H9 (cell line): ENCODE measurements around the gene SPTA1. TPM values are rescaled to one million over a fixed set of nuclear protein-coding genes. Genes with fewer than 3 reads are reported as not detected.

ENCODE experiments used
- DNase-seq: peaks from one replicate; pipeline ENCODE4 v3.0.0-alpha.2; 2017
- H2AFZ ChIP-seq: one replicate; pipeline ENCODE4 v1.6.1; 2013; ENCODE audit warnings: mild to moderate bottlenecking, low read length, control low read depth, moderate library complexity
- H2AK5ac ChIP-seq: 2 replicates; pipeline ENCODE4 v1.6.1; 2013; ENCODE audit warnings: low read length, control low read depth, mixed read lengths; ENCODE audit not compliant: insufficient read length
- H2BK120ac ChIP-seq: one replicate; pipeline ENCODE4 v1.6.1; 2013; ENCODE audit warnings: low read depth, mild to moderate bottlenecking, low read length, control low read depth, inconsistent platforms; ENCODE audit not compliant: poor library complexity, severe bottlenecking
- H2BK12ac ChIP-seq: 2 replicates; pipeline ENCODE4 v1.6.1; 2013; ENCODE audit warnings: low read length, control low read depth, mixed read lengths, low read depth; ENCODE audit not compliant: insufficient read length
- H2BK15ac ChIP-seq: 2 replicates; pipeline ENCODE4 v1.6.1; 2013; ENCODE audit warnings: low read depth, low read length, control low read depth
- H2BK20ac ChIP-seq: one replicate; pipeline ENCODE4 v1.6.1; 2013; ENCODE audit warnings: low read depth, mild to moderate bottlenecking, low read length, control low read depth, inconsistent platforms; ENCODE audit not compliant: poor library complexity, severe bottlenecking
- H2BK5ac ChIP-seq: 2 replicates; pipeline ENCODE4 v1.6.1; 2013; ENCODE audit warnings: low read length, control low read depth, mixed read lengths; ENCODE audit not compliant: insufficient read length
- H3K14ac ChIP-seq: 2 replicates; pipeline ENCODE4 v1.6.1; 2013; ENCODE audit warnings: low read length, control low read depth; ENCODE audit not compliant: insufficient read depth
- H3K18ac ChIP-seq: 2 replicates; pipeline ENCODE4 v1.6.1; 2013; ENCODE audit warnings: low read depth, mild to moderate bottlenecking, mixed read lengths, low read length, control low read depth; ENCODE audit not compliant: insufficient read length
- H3K23ac ChIP-seq: 2 replicates; pipeline ENCODE4 v1.6.1; 2013; ENCODE audit warnings: low read length, control low read depth, mixed read lengths, low read depth; ENCODE audit not compliant: insufficient read length
- H3K23me2 ChIP-seq: 2 replicates; pipeline ENCODE4 v1.6.1; 2013; ENCODE audit warnings: low read depth, mild to moderate bottlenecking, mixed read lengths, low read length, control low read depth; ENCODE audit not compliant: insufficient read length, poor library complexity, severe bottlenecking
- H3K27ac ChIP-seq: 2 replicates; pipeline ENCODE4 v1.5.1; 2013; ENCODE audit warnings: low read length, control low read depth, mixed read lengths, low read depth; ENCODE audit not compliant: insufficient read length
- H3K27me3 ChIP-seq: 2 replicates; pipeline ENCODE4 v1.6.1; 2013; ENCODE audit warnings: low read length, control low read depth, inconsistent platforms; ENCODE audit not compliant: insufficient read depth
- H3K4ac ChIP-seq: 2 replicates; pipeline ENCODE4 v1.6.1; 2013; ENCODE audit warnings: low read depth, mild to moderate bottlenecking, control low read depth, inconsistent platforms, low read length, moderate library complexity
- H3K4me1 ChIP-seq: 2 replicates; pipeline ENCODE4 v1.6.1; 2013; ENCODE audit warnings: low read length, control low read depth, inconsistent platforms; ENCODE audit not compliant: insufficient read depth
- H3K4me2 ChIP-seq: 2 replicates; pipeline ENCODE4 v1.6.1; 2013; ENCODE audit warnings: low read length, control low read depth, mixed read lengths; ENCODE audit not compliant: insufficient read length, insufficient read depth
- H3K56ac ChIP-seq: 2 replicates; pipeline ENCODE4 v1.6.1; 2013; ENCODE audit warnings: low read depth, mild to moderate bottlenecking, mixed read lengths, low read length, control low read depth; ENCODE audit not compliant: insufficient read length
- H3K79me1 ChIP-seq: 2 replicates; pipeline ENCODE4 v1.6.1; 2013; ENCODE audit warnings: low read depth, mild to moderate bottlenecking, moderate library complexity, low read length, control low read depth, inconsistent platforms; ENCODE audit not compliant: insufficient read depth, poor library complexity, severe bottlenecking
- H3K79me2 ChIP-seq: 2 replicates; pipeline ENCODE4 v1.6.1; 2013; ENCODE audit warnings: low read length, control low read depth, inconsistent platforms; ENCODE audit not compliant: insufficient read depth
- H3K9ac ChIP-seq: 2 replicates; pipeline ENCODE4 v1.6.1; 2013; ENCODE audit warnings: low read length, control low read depth, mixed read lengths; ENCODE audit not compliant: insufficient read length; ENCODE audit errors: extremely low read depth
- H3K9me3 ChIP-seq: one replicate; pipeline ENCODE4 v1.6.1; 2013; ENCODE audit warnings: low read depth, low read length, inconsistent platforms; ENCODE audit not compliant: control insufficient read depth
- H3T11ph ChIP-seq: one replicate; pipeline ENCODE4 v1.6.1; 2013; ENCODE audit warnings: mild to moderate bottlenecking, low read length, control low read depth, inconsistent platforms
- H4K20me1 ChIP-seq: one replicate; pipeline ENCODE4 v1.6.1; 2013; ENCODE audit not compliant: control insufficient read depth, insufficient read length, insufficient read depth
- H4K5ac ChIP-seq: 2 replicates; pipeline ENCODE4 v1.6.1; 2013; ENCODE audit warnings: low read depth, mild to moderate bottlenecking, mixed read lengths, low read length, control low read depth; ENCODE audit not compliant: insufficient read length
- H4K8ac ChIP-seq: replicated peaks from 2 replicates; pipeline ENCODE4 v1.6.1; 2013; ENCODE audit warnings: low read length, control low read depth, mixed read lengths, low read depth; ENCODE audit not compliant: insufficient read length
- H4K91ac ChIP-seq: 2 replicates; pipeline ENCODE4 v1.6.1; 2013; ENCODE audit warnings: low read depth, mild to moderate bottlenecking, moderate library complexity, mixed read lengths, low read length, control low read depth; ENCODE audit not compliant: insufficient read length
- H3K27ac Mint-ChIP-seq, 3 experiments: 2 replicates in 2 of 3; 3 replicates in 1 of 3; pipeline ENCODE4 v1.8.0; 2020 to 2021; ENCODE audit warnings: mixed read lengths in 3 of 3, mild to moderate bottlenecking in 1 of 3, moderate library complexity in 1 of 3
- H3K27me3 Mint-ChIP-seq: 2 replicates; pipeline ENCODE4 v1.8.0; 2021; ENCODE audit warnings: low read depth, mild to moderate bottlenecking, moderate library complexity, mixed read lengths
- H3K36me3 Mint-ChIP-seq, 3 experiments: 2 replicates in 2 of 3; 3 replicates in 1 of 3; pipeline ENCODE4 v1.8.0; 2020 to 2021; ENCODE audit warnings: low read depth in 3 of 3, mixed read lengths in 3 of 3; ENCODE audit not compliant: insufficient read depth in 1 of 3
- H3K4me1 Mint-ChIP-seq, 2 experiments: 2 replicates each; pipeline ENCODE4 v1.8.0; 2020; ENCODE audit warnings: mixed read lengths in 2 of 2
- H3K4me3 Mint-ChIP-seq, 2 experiments: 2 replicates in 1 of 2; 3 replicates in 1 of 2; pipeline ENCODE4 v1.8.0; 2020 to 2021; ENCODE audit warnings: mild to moderate bottlenecking in 2 of 2, mixed read lengths in 2 of 2, moderate library complexity in 1 of 2
- H3K9me3 Mint-ChIP-seq, 2 experiments: 2 replicates in 1 of 2; 3 replicates in 1 of 2; pipeline ENCODE4 v1.8.0; 2020; ENCODE audit warnings: mild to moderate bottlenecking in 2 of 2, mixed read lengths in 2 of 2, moderate library complexity in 1 of 2
- WGBS: extraction: QIAGEN DNeasy Blood & Tissue Kit; methylation state at CpG from one replicate; pipeline ENCODE4 v1.1.7; 2013; ENCODE audit warnings: missing lambda C conversion rate, low lambda C conversion rate, mixed read lengths; ENCODE audit not compliant: insufficient read length; ENCODE audit errors: extremely low coverage; 5-methylcytosine and 5-hydroxymethylcytosine counted together
- total RNA-seq: library from RNA; stranded (reverse); gene quantifications from 2 replicates; pipeline ENCODE4 v1.2.1, GENCODE V29; 2021
- TF ChIP-seq, protein P1 (sequence below): fragments of 200-600 bp; sonication (generic); conservative IDR thresholded peaks from 3 replicates; pipeline ENCODE4 v1.8.0; 2021; ENCODE audit warnings: antibody characterized with exemption, mild to moderate bottlenecking

Gene SPTA1
- total RNA-seq, 1 experiment from 2014 or later: not detected

DNA sequence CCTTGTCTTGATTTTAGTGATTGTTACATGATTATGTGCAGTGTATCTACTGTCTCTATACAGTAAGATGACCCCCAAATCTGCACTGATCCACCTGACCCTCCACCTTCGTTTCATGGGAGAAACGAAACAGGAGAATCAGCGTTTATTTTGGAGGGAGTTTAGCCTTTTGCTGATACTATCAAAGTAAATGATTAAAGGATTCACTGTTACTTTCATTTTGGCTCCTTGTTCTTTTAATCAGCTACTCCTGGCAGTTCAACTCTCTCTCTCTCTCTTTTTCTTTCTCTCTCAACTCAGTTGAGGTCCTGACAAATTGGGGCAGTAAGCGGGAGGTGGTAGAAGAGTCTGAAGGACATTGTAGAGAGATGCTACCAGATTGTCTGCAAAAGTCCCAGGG lies 43.9 kb upstream of the SPTA1 start:
- Mint-ChIP-seq H3K36me3 (no peaks in the 10 kb centered on the region), H3K27me3 (no peaks in the 10 kb centered on the region; the same call in 1 of the 2 replicates), H3K9me3 (no peaks in the 10 kb centered on the region), H3K4me1 (no peaks in the 10 kb centered on the region), H3K27ac (no peak overlapping the region), H3K4me3 (no peak overlapping the region)
- no peak overlapping the region for H3T11ph ChIP-seq
- no peak overlapping the region for H2BK20ac ChIP-seq
- H2AFZ ChIP-seq: no peak overlapping the region
- H3K27me3 ChIP-seq: no peaks in the 10 kb centered on the region
- no peak for DNase-seq
- no peak overlapping the region for H2BK5ac ChIP-seq
- no peak overlapping the region for H2BK120ac ChIP-seq
- H3K79me1 ChIP-seq: no peaks in the 10 kb centered on the region
- TF ChIP-seq, protein P1, sequence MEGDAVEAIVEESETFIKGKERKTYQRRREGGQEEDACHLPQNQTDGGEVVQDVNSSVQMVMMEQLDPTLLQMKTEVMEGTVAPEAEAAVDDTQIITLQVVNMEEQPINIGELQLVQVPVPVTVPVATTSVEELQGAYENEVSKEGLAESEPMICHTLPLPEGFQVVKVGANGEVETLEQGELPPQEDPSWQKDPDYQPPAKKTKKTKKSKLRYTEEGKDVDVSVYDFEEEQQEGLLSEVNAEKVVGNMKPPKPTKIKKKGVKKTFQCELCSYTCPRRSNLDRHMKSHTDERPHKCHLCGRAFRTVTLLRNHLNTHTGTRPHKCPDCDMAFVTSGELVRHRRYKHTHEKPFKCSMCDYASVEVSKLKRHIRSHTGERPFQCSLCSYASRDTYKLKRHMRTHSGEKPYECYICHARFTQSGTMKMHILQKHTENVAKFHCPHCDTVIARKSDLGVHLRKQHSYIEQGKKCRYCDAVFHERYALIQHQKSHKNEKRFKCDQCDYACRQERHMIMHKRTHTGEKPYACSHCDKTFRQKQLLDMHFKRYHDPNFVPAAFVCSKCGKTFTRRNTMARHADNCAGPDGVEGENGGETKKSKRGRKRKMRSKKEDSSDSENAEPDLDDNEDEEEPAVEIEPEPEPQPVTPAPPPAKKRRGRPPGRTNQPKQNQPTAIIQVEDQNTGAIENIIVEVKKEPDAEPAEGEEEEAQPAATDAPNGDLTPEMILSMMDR: no peak
- H4K20me1 ChIP-seq: no peaks in the 10 kb centered on the region
- no peak overlapping the region for H3K4me2 ChIP-seq
- H3K14ac ChIP-seq: no peak overlapping the region
- H2BK12ac ChIP-seq: no peak overlapping the region
- H2BK15ac ChIP-seq: no peak overlapping the region
- H3K56ac ChIP-seq: no peak overlapping the region
- no peaks in the 10 kb centered on the region for H3K23me2 ChIP-seq
- H3K79me2 ChIP-seq: no peaks in the 10 kb centered on the region
- H3K9ac ChIP-seq: no peak overlapping the region
- H4K8ac ChIP-seq: no peak overlapping the region
- no peak overlapping the region for H4K91ac ChIP-seq
- H4K5ac ChIP-seq: no peak overlapping the region
- no peak overlapping the region for H3K23ac ChIP-seq
- H3K9me3 ChIP-seq: no peaks in the 10 kb centered on the region
- no peak overlapping the region for H3K18ac ChIP-seq
- WGBS: no CpG with 5 or more reads among the region's 4 CpGs
- H3K4ac ChIP-seq: no peak overlapping the region
- no peak overlapping the region for H3K27ac ChIP-seq
- H3K4me1 ChIP-seq: no peaks in the 10 kb centered on the region
- H2AK5ac ChIP-seq: no peak overlapping the region
